Right cardiac atrium (tissue), 5 donors: ENCODE data around the gene KCNQ1. TPM values are rescaled to one million over a fixed set of nuclear protein-coding genes. Genes with fewer than 3 reads are reported as not detected.

Experiments used
- ATAC-seq, 2 donors: fragments of 200-7000 bp; cut with Tn5 transposase; one replicate each; pipeline versions ENCODE4 v1.8.0 to v1.9.1; 2020; ENCODE audit warnings: moderate library complexity in 2 of 2, mild to moderate bottlenecking in 1 of 2
- DNase-seq, 3 donors: peaks; one replicate each; pipeline ENCODE4 v3.0.0-alpha.2; 2020
- H3K27ac ChIP-seq: one replicate; pipeline ENCODE4 v1.5.1; 2013; ENCODE audit warnings: mild to moderate bottlenecking, low read length, control low read depth, moderate library complexity
- H3K27me3 ChIP-seq: one replicate; pipeline ENCODE4 v1.6.1; 2013; ENCODE audit not compliant: control insufficient read depth, insufficient read depth
- H3K4me1 ChIP-seq: one replicate; pipeline ENCODE4 v1.6.1; 2013; ENCODE audit warnings: low read length; ENCODE audit not compliant: control insufficient read depth, insufficient read depth
- H3K4me3 ChIP-seq: one replicate; pipeline ENCODE4 v1.5.1; 2013; ENCODE audit warnings: low read length, control low read depth
- H3K9me3 ChIP-seq: one replicate; pipeline ENCODE4 v1.6.1; 2013; ENCODE audit warnings: low read length; ENCODE audit not compliant: control insufficient read depth
- WGBS: extraction: QIAGEN DNeasy Blood & Tissue Kit; methylation state at CpG from one replicate; pipeline ENCODE4 v1.1.7; 2013; 5-methylcytosine and 5-hydroxymethylcytosine counted together
- intact Hi-C, 4 donors: fragments of 100-400 bp; cut with DNase I; formaldehyde crosslinking; loops; one replicate each; pipeline versions ENCODE4 v1.11.0 to v1.14.0; 2022 to 2023
- polyA plus RNA-seq: library from polyadenylated mRNA; stranded (reverse); fragments of 200-250 nt; gene quantifications from one replicate; pipeline ENCODE4 v1.2.3, GENCODE V29; 2013
- total RNA-seq, 4 donors: library from RNA; stranded (reverse); fragmentation: NEBNext Ultra II Directional; extraction: Animal tissue kit (Norgen Biotek cat#: 25700); gene quantifications; one replicate each; pipeline ENCODE4 v1.2.1, GENCODE V29; 2021
- donor health status: healthy with polysubstance abuse.
- donor health status: DM: no; HTN: yes; CAD: no.
- donor health status: DM: no; HTN: no; CAD: no.
- donor health status: DM: no; HTN: yes; CAD: no; lungs with severe emphysema.
- donor health status: DM: yes; HTN: yes; CAD: no.

The KCNQ1 gene
- total and polyA plus RNA-seq, 5 donors = 36.4 to 46.8 (median 37.7) TPM

GRCh38 chr11:2821891-2822290 is 377.1 kb downstream of the KCNQ1 start:
- peaks cover 3% of the 10 kb centered on the region for H3K4me1 ChIP-seq
- intact Hi-C loops = no loop called here
- ATAC-seq (no peak), DNase-seq (peak in 1 of 3 donors; percentile 8)
- H3K4me3 ChIP-seq = no peak overlapping the region
- WGBS = 95% methylated on average over 8 of the region's 8 CpGs
- H3K9me3 ChIP-seq = no peaks in the 10 kb centered on the region
- no peaks in the 10 kb centered on the region for H3K27me3 ChIP-seq
- H3K27ac ChIP-seq = no peak overlapping the region

- H3K27me3 ChIP-seq = no peaks in the 10 kb centered on the region
- peak overlapping the region; percentile 88 for H3K27ac ChIP-seq
- peak; percentile 69 to 90 (median 82) for DNase-seq
- intact Hi-C loops = loop anchor here in 1 of 4 donors (5.0 kb wide), 1 partner anchor 62 kb away; the partner anchor contains the start of gene CDKN1C
- ATAC-seq = peak; percentile 65 to 69
- WGBS = 62% methylated on average over 18 of the region's 18 CpGs
- no peaks in the 10 kb centered on the region for H3K9me3 ChIP-seq
- peaks cover 4% of the 10 kb centered on the region for H3K4me1 ChIP-seq
- no peak overlapping the region for H3K4me3 ChIP-seq
These were observed 380.0 kb downstream of the KCNQ1 start for GRCh38 chr11:2824851-2825250.

GRCh38 chr11:2825261-2825888 is 380.6 kb downstream of the KCNQ1 start:
- ATAC-seq (peak; percentile 86), DNase-seq (peak; percentile 91 to 97 (median 94))
- WGBS = 43% methylated on average over 22 of the region's 22 CpGs
- Histone ChIP-seq H3K9me3 (no peaks in the 10 kb centered on the region), H3K4me1 (peaks cover 4% of the 10 kb centered on the region), H3K27me3 (no peaks in the 10 kb centered on the region), H3K27ac (peak overlapping the region; percentile 88), H3K4me3 (no peak overlapping the region)
- intact Hi-C loops = loop anchor here in 1 of 4 donors (5.0 kb wide), 1 partner anchor 62 kb away; the partner anchor contains the start of gene CDKN1C

- no peaks in the 10 kb centered on the region for H3K9me3 ChIP-seq
- H3K27me3 ChIP-seq = no peaks in the 10 kb centered on the region
- ATAC-seq (peak; percentile 84 to 88), DNase-seq (peak; percentile 77 to 90 (median 87))
- intact Hi-C loops = loop anchor here in 1 of 4 donors (5.0 kb wide), 1 partner anchor 61 kb away; the partner anchor contains the start of gene CDKN1C
- H3K4me1 ChIP-seq = peaks cover 4% of the 10 kb centered on the region
- peak overlapping the region; percentile 88 for H3K27ac ChIP-seq
- H3K4me3 ChIP-seq = no peak overlapping the region
- 28% methylated on average over 29 of the region's 29 CpGs for WGBS
These were observed 381.3 kb downstream of the KCNQ1 start for GRCh38 chr11:2825889-2826678.

GRCh38 chr11:2826679-2827056 is 381.9 kb downstream of the KCNQ1 start:
- peak in 2 of 3 donors; percentile 48 to 54 for DNase-seq
- 58% methylated on average over 4 of the region's 4 CpGs for WGBS
- Histone ChIP-seq H3K27me3 (no peaks in the 10 kb centered on the region), H3K9me3 (no peaks in the 10 kb centered on the region), H3K27ac (peak overlapping the region; percentile 74), H3K4me3 (no peak overlapping the region), H3K4me1 (peaks cover 4% of the 10 kb centered on the region)
- intact Hi-C loops = loop anchor here in 1 of 4 donors (5.0 kb wide), 1 partner anchor 61 kb away; the partner anchor contains the start of gene CDKN1C
- peak in 1 of 2 donors; percentile 0 for ATAC-seq

- peaks cover 4% of the 10 kb centered on the region for H3K4me1 ChIP-seq
- WGBS = 92% methylated on average over 12 of the region's 12 CpGs
- H3K9me3 ChIP-seq = no peaks in the 10 kb centered on the region
- ATAC-seq (no peak), DNase-seq (peak; percentile 5 to 51 (median 12))
- H3K27me3 ChIP-seq = no peaks in the 10 kb centered on the region
- intact Hi-C loops = loop anchor here in 1 of 4 donors (5.0 kb wide), 1 partner anchor 60 kb away; the partner anchor contains the start of gene CDKN1C
- no peak overlapping the region for H3K27ac ChIP-seq
- H3K4me3 ChIP-seq = no peak overlapping the region
These were observed 382.4 kb downstream of the KCNQ1 start for GRCh38 chr11:2827256-2827655.

- ATAC-seq = no peak
- DNase-seq = peak; percentile 13 to 47 (median 37)
- intact Hi-C loops = loop anchor here in 1 of 4 donors (5.0 kb wide), 1 partner anchor 60 kb away; the partner anchor contains the start of gene CDKN1C
- Histone ChIP-seq H3K27me3 (no peaks in the 10 kb centered on the region), H3K4me1 (peaks cover 4% of the 10 kb centered on the region), H3K27ac (peak overlapping the region; percentile 49), H3K4me3 (no peak overlapping the region), H3K9me3 (no peaks in the 10 kb centered on the region)
- WGBS = 82% methylated on average over 10 of the region's 10 CpGs
These were observed 383.0 kb downstream of the KCNQ1 start for GRCh38 chr11:2827792-2828191.

- no peak overlapping the region for H3K4me3 ChIP-seq
- ATAC-seq = no peak
- intact Hi-C loops = loop anchor here in 1 of 4 donors (5.0 kb wide), 1 partner anchor 59 kb away; the partner anchor contains the start of gene CDKN1C
- peaks cover 4% of the 10 kb centered on the region for H3K4me1 ChIP-seq
- peak overlapping the region; percentile 49 for H3K27ac ChIP-seq
- peak in 2 of 3 donors; percentile 28 to 35 for DNase-seq
- no peaks in the 10 kb centered on the region for H3K27me3 ChIP-seq
- H3K9me3 ChIP-seq = no peaks in the 10 kb centered on the region
- 69% methylated on average over 4 of the region's 4 CpGs for WGBS
These were observed 383.9 kb downstream of the KCNQ1 start for GRCh38 chr11:2828585-2829330.

- intact Hi-C loops = no loop called here
- no peak overlapping the region for H3K4me3 ChIP-seq
- H3K9me3 ChIP-seq = no peaks in the 10 kb centered on the region
- peak in 1 of 2 donors; percentile 36 for ATAC-seq
- H3K4me1 ChIP-seq = peaks cover 4% of the 10 kb centered on the region
- peak overlapping the region; percentile 45 for H3K27ac ChIP-seq
- DNase-seq = peak; percentile 7 to 70 (median 53)
- H3K27me3 ChIP-seq = no peaks in the 10 kb centered on the region
- WGBS = 79% methylated on average over 8 of the region's 8 CpGs
These were observed 385.4 kb downstream of the KCNQ1 start for GRCh38 chr11:2830030-2830812.

GRCh38 chr11:2830886-2831285 is 386.1 kb downstream of the KCNQ1 start:
- DNase-seq = peak in 2 of 3 donors; percentile 26 to 42
- intact Hi-C loops = no loop called here
- WGBS = 91% methylated on average over 8 of the region's 8 CpGs

More at GRCh38 chr11:2830886-2831285, 386.1 kb downstream of the KCNQ1 start:
- Histone ChIP-seq H3K9me3 (no peaks in the 10 kb centered on the region), H3K27me3 (no peaks in the 10 kb centered on the region), H3K4me3 (no peak overlapping the region), H3K4me1 (peaks cover 2% of the 10 kb centered on the region), H3K27ac (no peak overlapping the region)
- ATAC-seq = no peak
